Mucosa of descending colon (tissue), 3 donors: ENCODE results near the gene ABTB2. TPM values are rescaled to one million over a fixed set of nuclear protein-coding genes. Genes with fewer than 3 reads are reported as not detected.

Source experiments
- ATAC-seq: fragments of 200-7000 bp; cut with Tn5 transposase; one replicate; pipeline ENCODE4 v1.9.1; 2020; ENCODE audit warnings: mild to moderate bottlenecking, moderate library complexity
- DNase-seq, 3 donors: peaks; one replicate each; pipeline ENCODE4 v3.0.0-alpha.2; 2020
- H3K36me3 ChIP-seq: fragments of 200-600 bp; one replicate; pipeline ENCODE4 v1.8.0; 2021; ENCODE audit warnings: low read depth, mild to moderate bottlenecking
- H3K4me1 ChIP-seq: fragments of 200-600 bp; one replicate; pipeline ENCODE4 v1.8.0; 2021; ENCODE audit warnings: low read depth, mild to moderate bottlenecking
- H3K4me3 ChIP-seq: fragments of 200-600 bp; one replicate; pipeline ENCODE4 v1.8.0; 2021; ENCODE audit warnings: mild to moderate bottlenecking
- H3K9me3 ChIP-seq: fragments of 200-600 bp; one replicate; pipeline ENCODE4 v1.8.0; 2021; ENCODE audit warnings: mild to moderate bottlenecking
- intact Hi-C, 2 donors: fragments of 100-400 bp; cut with DNase I in 1 of 2; cut with micrococcal nuclease in 1 of 2; formaldehyde crosslinking; loops; one replicate each; pipeline versions ENCODE4 v1.11.0 to v1.11.1; 2022; cut with DNase I, micrococcal nuclease
- total RNA-seq, 3 donors: library from RNA; stranded (reverse); fragmentation: NEBNext Ultra II Directional in 2 of 3; extraction: Animal tissue kit (Norgen Biotek cat#: 25700) in 2 of 3; gene quantifications; one replicate each; pipeline versions ENCODE4 v1.2.1 to v1.2.4, GENCODE V29; 2021 to 2023
- TF ChIP-seq, protein P1 (sequence below): fragments of 200-600 bp; IDR thresholded peaks from one replicate; pipeline ENCODE4 v1.8.0; 2022; ENCODE audit warnings: antibody characterized with exemption, mild to moderate bottlenecking
- donor health status: DM: no; HTN: no; CAD: no; lungs with moderate emphysema.
- donor health status: DM: no; HTN: no; CAD: no.
- donor health status: DM: no; HTN: yes; CAD: no.

ABTB2 gene
- total RNA-seq, 3 donors from 2014 or later: 12.8 to 16.8 (median 14.3) TPM

DNA sequence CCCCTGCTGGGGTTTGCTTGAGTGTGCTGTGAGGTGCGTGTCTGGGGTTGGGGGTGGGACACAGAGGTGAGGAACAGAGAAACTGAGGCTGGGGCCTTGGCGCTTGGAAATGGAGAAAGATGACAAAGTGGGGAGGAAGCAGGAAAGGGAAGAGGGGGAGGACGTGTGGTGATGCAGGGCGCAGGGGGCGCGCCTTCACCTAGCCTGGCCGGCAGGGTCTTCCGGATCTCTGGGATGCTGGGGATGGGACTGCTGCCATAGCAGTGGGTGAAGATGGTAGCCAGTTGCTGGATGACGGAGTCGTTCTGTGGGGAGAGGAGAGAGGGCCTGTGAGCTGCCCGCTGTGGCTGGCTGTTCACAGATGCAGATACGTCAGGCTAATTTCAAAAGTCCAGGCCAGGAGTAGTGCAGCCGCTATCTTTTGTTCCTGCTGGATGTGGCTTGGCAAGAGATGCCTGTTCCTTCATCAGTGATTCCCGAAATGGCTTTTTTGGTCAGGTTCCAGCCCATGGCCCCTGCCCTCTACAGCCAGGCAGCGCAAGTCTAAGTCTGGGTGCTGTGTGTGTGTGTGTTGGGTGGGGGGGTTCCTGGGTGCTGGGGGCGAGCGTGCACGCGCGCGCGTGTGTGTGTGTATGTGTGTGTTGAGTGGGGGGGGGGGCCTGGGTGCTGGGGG, 197.6 kb downstream of the ABTB2 start:
- Histone ChIP-seq H3K4me3 (no peak overlapping the region), H3K4me1 (no peaks in the 10 kb centered on the region), H3K36me3 (no peaks in the 10 kb centered on the region), H3K9me3 (no peaks in the 10 kb centered on the region)
- ATAC-seq (no peak), DNase-seq (no peak)
- intact Hi-C loops: no loop called here
- TF ChIP-seq, protein P1, sequence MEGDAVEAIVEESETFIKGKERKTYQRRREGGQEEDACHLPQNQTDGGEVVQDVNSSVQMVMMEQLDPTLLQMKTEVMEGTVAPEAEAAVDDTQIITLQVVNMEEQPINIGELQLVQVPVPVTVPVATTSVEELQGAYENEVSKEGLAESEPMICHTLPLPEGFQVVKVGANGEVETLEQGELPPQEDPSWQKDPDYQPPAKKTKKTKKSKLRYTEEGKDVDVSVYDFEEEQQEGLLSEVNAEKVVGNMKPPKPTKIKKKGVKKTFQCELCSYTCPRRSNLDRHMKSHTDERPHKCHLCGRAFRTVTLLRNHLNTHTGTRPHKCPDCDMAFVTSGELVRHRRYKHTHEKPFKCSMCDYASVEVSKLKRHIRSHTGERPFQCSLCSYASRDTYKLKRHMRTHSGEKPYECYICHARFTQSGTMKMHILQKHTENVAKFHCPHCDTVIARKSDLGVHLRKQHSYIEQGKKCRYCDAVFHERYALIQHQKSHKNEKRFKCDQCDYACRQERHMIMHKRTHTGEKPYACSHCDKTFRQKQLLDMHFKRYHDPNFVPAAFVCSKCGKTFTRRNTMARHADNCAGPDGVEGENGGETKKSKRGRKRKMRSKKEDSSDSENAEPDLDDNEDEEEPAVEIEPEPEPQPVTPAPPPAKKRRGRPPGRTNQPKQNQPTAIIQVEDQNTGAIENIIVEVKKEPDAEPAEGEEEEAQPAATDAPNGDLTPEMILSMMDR: no peak

DNA sequence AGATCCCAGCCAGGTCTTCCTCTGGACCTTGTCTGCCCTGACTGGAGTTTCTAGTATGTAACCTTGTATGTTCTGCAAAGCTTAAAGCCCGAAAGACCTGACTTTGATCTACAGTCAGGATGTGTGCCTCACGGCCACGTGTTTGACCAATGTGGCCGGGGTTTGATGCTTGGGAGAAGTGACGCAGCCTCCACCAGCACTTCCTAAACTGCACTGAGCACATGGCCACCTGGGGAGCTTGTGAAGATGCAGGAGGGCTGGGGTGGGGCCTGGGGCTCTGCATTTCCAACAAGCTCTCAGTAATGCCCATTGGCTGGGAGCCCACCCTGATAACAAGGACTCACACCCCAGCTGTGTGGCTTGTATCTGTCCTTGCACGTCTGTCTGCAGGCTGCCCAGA, 199.1 kb downstream of the ABTB2 start:
- no peaks in the 10 kb centered on the region for H3K4me1 ChIP-seq
- no peak overlapping the region for H3K4me3 ChIP-seq
- DNase-seq (no peak), ATAC-seq (no peak)
- TF ChIP-seq, protein P1: no peak
- intact Hi-C loops: no loop called here
- no peaks in the 10 kb centered on the region for H3K9me3 ChIP-seq
- no peaks in the 10 kb centered on the region for H3K36me3 ChIP-seq

DNA sequence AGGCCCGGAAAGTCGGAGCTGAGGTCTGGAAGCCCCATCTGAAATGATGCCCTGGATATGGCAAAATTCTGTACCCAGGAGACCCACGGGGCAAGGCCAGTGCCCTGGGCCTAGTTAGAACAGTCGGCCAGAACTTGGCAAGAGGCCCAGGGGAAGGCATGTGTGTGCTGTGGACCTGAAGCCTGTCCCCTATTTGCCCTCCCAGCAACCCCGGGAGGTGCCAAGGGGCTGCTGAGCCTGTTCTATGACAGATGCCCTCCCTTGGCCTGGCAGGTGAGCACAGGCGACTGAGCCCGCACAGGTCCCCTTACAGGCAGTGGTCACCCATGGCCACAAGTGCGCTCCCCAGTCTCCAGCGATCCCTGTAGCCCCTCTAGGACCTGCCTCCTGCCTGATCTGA, 200.6 kb downstream of the ABTB2 start:
- intact Hi-C loops: no loop called here
- no peak for DNase-seq
- H3K9me3 ChIP-seq: no peaks in the 10 kb centered on the region
- no peaks in the 10 kb centered on the region for H3K36me3 ChIP-seq
- no peaks in the 10 kb centered on the region for H3K4me1 ChIP-seq
- TF ChIP-seq, protein P1: no peak
- no peak for ATAC-seq
- H3K4me3 ChIP-seq: no peak overlapping the region

DNA sequence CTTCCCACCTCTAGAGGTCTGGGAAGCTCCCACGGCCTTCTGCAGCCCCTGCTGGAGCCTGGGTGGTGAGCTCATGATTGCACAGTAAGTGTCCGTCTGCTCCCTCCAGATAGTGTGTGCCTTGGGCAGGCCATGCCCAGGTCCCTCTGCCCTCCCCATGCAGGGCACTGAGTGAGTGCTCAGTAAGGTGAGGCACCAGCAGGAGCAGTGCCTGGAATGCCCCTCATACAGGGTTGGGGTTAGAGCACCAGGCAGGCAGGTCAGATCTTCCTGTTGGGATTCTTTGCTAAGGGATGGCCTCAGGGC, 202.1 kb downstream of the ABTB2 start:
- intact Hi-C loops: no loop called here
- DNase-seq (no peak), ATAC-seq (no peak)
- TF ChIP-seq, protein P1: no peak
- H3K4me1 ChIP-seq: no peaks in the 10 kb centered on the region
- no peaks in the 10 kb centered on the region for H3K36me3 ChIP-seq
- H3K9me3 ChIP-seq: no peaks in the 10 kb centered on the region
- no peak overlapping the region for H3K4me3 ChIP-seq

DNA sequence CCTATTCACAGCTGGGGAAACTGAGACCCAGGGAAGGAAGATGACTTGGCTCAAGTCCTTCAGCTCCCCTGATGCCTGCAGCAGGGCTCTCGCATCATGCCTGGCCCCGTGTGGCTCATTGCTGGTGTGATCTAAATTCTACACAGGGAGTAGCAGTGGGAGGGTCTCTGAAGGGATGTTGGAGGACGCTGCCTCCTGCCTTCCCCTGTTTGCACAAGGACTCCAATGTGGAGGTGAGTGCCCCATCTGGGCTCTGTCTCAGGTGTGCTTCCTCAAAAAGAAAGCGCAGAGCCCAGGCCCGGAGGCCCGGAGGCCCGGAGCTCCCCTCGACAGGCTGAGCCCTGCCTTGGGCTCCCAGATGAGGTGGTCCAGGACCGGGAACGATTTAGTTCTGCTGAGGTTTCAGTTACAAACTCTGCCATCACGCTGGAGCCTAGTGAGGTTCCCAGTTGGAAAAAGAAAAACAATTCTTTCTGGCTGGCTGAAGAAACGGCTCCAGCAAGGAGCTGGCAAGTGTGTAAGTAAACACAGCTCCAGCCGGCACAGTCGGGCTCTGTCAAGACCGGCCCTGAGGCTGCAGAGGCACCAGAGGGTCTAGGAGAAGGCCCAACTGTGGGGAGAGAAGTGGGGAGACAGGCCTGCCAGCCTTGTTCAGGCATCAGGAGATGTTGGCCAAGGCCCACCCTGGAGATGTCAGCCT, 202.6 kb downstream of the ABTB2 start:
- TF ChIP-seq, protein P1: no peak
- no peak for DNase-seq
- Histone ChIP-seq H3K9me3 (no peaks in the 10 kb centered on the region), H3K4me3 (no peak overlapping the region), H3K36me3 (no peaks in the 10 kb centered on the region), H3K4me1 (no peaks in the 10 kb centered on the region)
- intact Hi-C loops: no loop called here
- ATAC-seq: no peak
